Measurements from ENCODE around the gene ACTN1. TPM values are rescaled to one million over a fixed set of nuclear protein-coding genes. Genes with fewer than 3 reads are reported as not detected.
A peak's percentile ranks its signal among the peaks of the same experiment; 100 is the strongest.

The ACTN1 gene
- polyA plus RNA-seq, 1 of the 3 experiments (the other 2 are of a cell fraction) = 319 TPM

- Histone ChIP-seq H3K9ac (no peak overlapping the region), H3K9me3 (no peaks in the 10 kb centered on the region), H3K4me2 (no peak overlapping the region), H2AFZ (ENCODE audit: low read depth) (no peak overlapping the region), H4K20me1 (ENCODE audit: insufficient read depth) (peaks cover 98% of the 10 kb centered on the region), H3K27me3 (ENCODE audit: insufficient read depth) (no peaks in the 10 kb centered on the region), H3K27ac (ENCODE audit: low read depth in 2 of 2, low read length in 1 of 2) (no peak overlapping the region), H3K9me2 (no peaks in the 10 kb centered on the region), H3K4me1 (ENCODE audit: control insufficient read depth in 1 of 2, insufficient read depth in 2 of 2, low read depth in 1 of 2, low read length in 1 of 2) (peaks cover 0 to 9% of the 10 kb centered on the region in 2 experiments; a peak in 1 of 4 replicates), H3F3A (replicated peaks; ENCODE audit: insufficient read depth) (peaks cover 51% of the 10 kb centered on the region), H3K4me3 (ENCODE audit: low read depth in 2 of 2, low read length in 1 of 2) (no peak overlapping the region), H3K36me3 (replicated peaks in 1 of 2; ENCODE audit: control insufficient read depth in 1 of 2, insufficient read depth in 2 of 2, low read length in 1 of 2) (peaks cover 50 to 52% of the 10 kb centered on the region in 2 experiments), H3K79me2 (ENCODE audit: insufficient read depth) (peaks cover 100% of the 10 kb centered on the region)
- ChIA-PET POLR2A (no interaction called here), CTCF (interaction anchor here (0.6 to 1.9 kb wide), 7 partner anchors 8 to 191 kb away, joined by 3 to 6 read pairs (median 3); no protein-coding TSS in a partner anchor)
- DNase-seq = no peak
- 93% methylated on average over 11 of the region's 11 CpGs for WGBS (ENCODE audit: low lambda C conversion rate)
- TF ChIP-seq SIN3A (IDR thresholded peaks at IDR 0.05; ENCODE audit: borderline replicate concordance, low read depth, low read length) (no peak), GABPA (IDR thresholded peaks at IDR 0.05; ENCODE audit: low read depth) (no peak), ZBTB33 (IDR thresholded peaks at IDR 0.05; ENCODE audit: borderline replicate concordance, low read depth) (no peak), FOXJ3 (CRISPR knock-in tag; IDR thresholded peaks at IDR 0.05) (no peak), ELF1 (IDR thresholded peaks at IDR 0.05) (no peak), CHD2 (IDR thresholded peaks at IDR 0.05; ENCODE audit: low read length, partially characterized antibody) (no peak), USF2 (IDR thresholded peaks at IDR 0.05; ENCODE audit: borderline replicate concordance, low read depth, low read length) (no peak), PBX3 (IDR thresholded peaks at IDR 0.05) (no peak), MEF2A (IDR thresholded peaks at IDR 0.05; ENCODE audit: borderline replicate concordance, low read depth) (no peak)
These were observed 62.7 kb downstream of the ACTN1 start for GRCh38 chr14:68916358-68916941.

GRCh38 chr14:68913516-68913915 is 65.6 kb downstream of the ACTN1 start:
- H4K20me1 ChIP-seq (ENCODE audit: insufficient read depth) = peaks cover 96% of the 10 kb centered on the region
- H3K27ac ChIP-seq (ENCODE audit: low read depth in 2 of 2, low read length in 1 of 2) = 0 out of 4 replicates have a peak overlapping the region, but pooled peaks of 1 of the 2 experiments have one; percentile 51
- DNase-seq = no peak
- no peaks in the 10 kb centered on the region for H3K9me2 ChIP-seq
- 97% methylated on average over 3 of the region's 3 CpGs for WGBS (ENCODE audit: low lambda C conversion rate)
- H3K36me3 ChIP-seq (replicated peaks in 1 of 2; ENCODE audit: control insufficient read depth in 1 of 2, insufficient read depth in 2 of 2, low read length in 1 of 2) = peaks cover 51 to 52% of the 10 kb centered on the region in 2 experiments
- H3K9me3 ChIP-seq = no peaks in the 10 kb centered on the region
- no peak overlapping the region for H3K4me3 ChIP-seq (ENCODE audit: low read depth in 2 of 2, low read length in 1 of 2)
- POLR2A ChIA-PET = no interaction called here
- CTCF ChIA-PET = interaction anchor here (1.0 to 7.9 kb wide), 10 partner anchors 9 to 195 kb away, joined by 3 to 90 read pairs (median 10); no protein-coding TSS in a partner anchor
- no peak overlapping the region for H3K9ac ChIP-seq
- H3K79me2 ChIP-seq (ENCODE audit: insufficient read depth) = peaks cover 100% of the 10 kb centered on the region
- peaks cover 45% of the 10 kb centered on the region for H3F3A ChIP-seq (replicated peaks; ENCODE audit: insufficient read depth)
- H3K27me3 ChIP-seq (ENCODE audit: insufficient read depth) = no peaks in the 10 kb centered on the region
- H3K4me1 ChIP-seq (ENCODE audit: control insufficient read depth in 1 of 2, insufficient read depth in 2 of 2, low read depth in 1 of 2, low read length in 1 of 2) = peaks cover 0 to 3% of the 10 kb centered on the region in 2 experiments; a peak in 1 of 4 replicates
- H2AFZ ChIP-seq (ENCODE audit: low read depth) = no peak overlapping the region
- H3K4me2 ChIP-seq = no peak overlapping the region
- TF ChIP-seq CTCF (IDR thresholded peaks at IDR 0.05) (no peak), SMC3 (IDR thresholded peaks at IDR 0.05; ENCODE audit: low read depth, low read length) (no peak), POLR2AphosphoS5 (IDR thresholded peaks at IDR 0.05; ENCODE audit: low read depth, low read length) (no peak), PBX3 (IDR thresholded peaks at IDR 0.05) (no peak), SIN3A (IDR thresholded peaks at IDR 0.05; ENCODE audit: borderline replicate concordance, low read depth, low read length) (no peak), EP300 (IDR thresholded peaks at IDR 0.05; ENCODE audit: borderline replicate concordance in 1 of 2, low read depth in 1 of 2, low read length in 1 of 2) (no peak), CHD2 (IDR thresholded peaks at IDR 0.05; ENCODE audit: low read length, partially characterized antibody) (no peak), MXI1 (IDR thresholded peaks at IDR 0.05; ENCODE audit: low read depth, low read length) (no peak)
